ENCODE measurements around the gene RNF11. TPM values are rescaled to one million over a fixed set of nuclear protein-coding genes. Genes with fewer than 3 reads are reported as not detected.

Gene RNF11
- total RNA-seq, 1 donor from 2014 or later = 94.0 TPM

GRCh38 chr1:51289676-51290488, 53.8 kb downstream of the RNF11 start:
- TF ChIP-seq, protein P1, sequence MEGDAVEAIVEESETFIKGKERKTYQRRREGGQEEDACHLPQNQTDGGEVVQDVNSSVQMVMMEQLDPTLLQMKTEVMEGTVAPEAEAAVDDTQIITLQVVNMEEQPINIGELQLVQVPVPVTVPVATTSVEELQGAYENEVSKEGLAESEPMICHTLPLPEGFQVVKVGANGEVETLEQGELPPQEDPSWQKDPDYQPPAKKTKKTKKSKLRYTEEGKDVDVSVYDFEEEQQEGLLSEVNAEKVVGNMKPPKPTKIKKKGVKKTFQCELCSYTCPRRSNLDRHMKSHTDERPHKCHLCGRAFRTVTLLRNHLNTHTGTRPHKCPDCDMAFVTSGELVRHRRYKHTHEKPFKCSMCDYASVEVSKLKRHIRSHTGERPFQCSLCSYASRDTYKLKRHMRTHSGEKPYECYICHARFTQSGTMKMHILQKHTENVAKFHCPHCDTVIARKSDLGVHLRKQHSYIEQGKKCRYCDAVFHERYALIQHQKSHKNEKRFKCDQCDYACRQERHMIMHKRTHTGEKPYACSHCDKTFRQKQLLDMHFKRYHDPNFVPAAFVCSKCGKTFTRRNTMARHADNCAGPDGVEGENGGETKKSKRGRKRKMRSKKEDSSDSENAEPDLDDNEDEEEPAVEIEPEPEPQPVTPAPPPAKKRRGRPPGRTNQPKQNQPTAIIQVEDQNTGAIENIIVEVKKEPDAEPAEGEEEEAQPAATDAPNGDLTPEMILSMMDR (IDR thresholded peaks at IDR 0.05) = no peak
- peak; percentile 32 for DNase-seq
- H3K27ac ChIP-seq = no peak overlapping the region
- peaks cover under 1% of the 10 kb centered on the region for H3K4me1 ChIP-seq
- H3K9me3 ChIP-seq = no peaks in the 10 kb centered on the region
- H3K36me3 ChIP-seq = peaks cover 4% of the 10 kb centered on the region
- H3K4me3 ChIP-seq = no peak overlapping the region
- no peaks in the 10 kb centered on the region for H3K27me3 ChIP-seq
- ATAC-seq = no peak
- intact Hi-C loops (cut with DNase I) = no loop called here

DNA sequence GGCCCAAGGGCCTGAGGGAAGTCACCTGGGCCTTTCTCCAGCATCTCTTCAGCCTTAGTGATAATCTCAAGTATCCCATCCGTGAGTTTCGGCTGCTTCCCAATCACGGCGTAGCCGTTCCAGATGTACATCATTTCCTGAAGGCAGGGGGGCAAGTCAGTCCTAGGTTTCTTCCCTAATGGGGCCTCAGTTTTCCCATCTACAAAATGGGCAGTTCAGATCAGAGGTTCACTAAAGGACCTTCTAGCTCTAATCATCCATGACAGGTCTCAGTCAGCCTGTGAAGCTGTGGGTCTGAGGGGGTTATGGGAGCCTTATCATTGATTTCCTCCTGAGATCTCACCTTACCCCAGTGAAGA, 54.4 kb downstream of the RNF11 start:
- ATAC-seq = no peak
- Histone ChIP-seq H3K36me3 (peaks cover 4% of the 10 kb centered on the region), H3K27ac (no peak overlapping the region), H3K4me3 (no peak overlapping the region), H3K9me3 (no peaks in the 10 kb centered on the region), H3K27me3 (no peaks in the 10 kb centered on the region), H3K4me1 (no peaks in the 10 kb centered on the region)
- TF ChIP-seq, protein P1 (IDR thresholded peaks at IDR 0.05) = no peak
- DNase-seq = no peak
- intact Hi-C loops (cut with DNase I) = no loop called here

- DNase-seq (peak; percentile 41), ATAC-seq (no peak)
- TF ChIP-seq, protein P1 (IDR thresholded peaks at IDR 0.05) = no peak
- Histone ChIP-seq H3K36me3 (no peaks in the 10 kb centered on the region), H3K27me3 (no peaks in the 10 kb centered on the region), H3K9me3 (no peaks in the 10 kb centered on the region), H3K27ac (no peak overlapping the region), H3K4me1 (peaks cover 9% of the 10 kb centered on the region), H3K4me3 (no peak overlapping the region)
- intact Hi-C loops (cut with DNase I) = no loop called here
These were observed 57.9 kb downstream of the RNF11 start for GRCh38 chr1:51293898-51294515.

GRCh38 chr1:51294566-51295184, 58.6 kb downstream of the RNF11 start:
- Histone ChIP-seq H3K36me3 (no peaks in the 10 kb centered on the region), H3K4me1 (peaks cover 9% of the 10 kb centered on the region), H3K4me3 (no peak overlapping the region), H3K27ac (no peak overlapping the region), H3K27me3 (no peaks in the 10 kb centered on the region), H3K9me3 (no peaks in the 10 kb centered on the region)
- TF ChIP-seq, protein P1 (IDR thresholded peaks at IDR 0.05) = no peak
- ATAC-seq = no peak
- intact Hi-C loops (cut with DNase I) = no loop called here
- peak; percentile 40 for DNase-seq

DNA sequence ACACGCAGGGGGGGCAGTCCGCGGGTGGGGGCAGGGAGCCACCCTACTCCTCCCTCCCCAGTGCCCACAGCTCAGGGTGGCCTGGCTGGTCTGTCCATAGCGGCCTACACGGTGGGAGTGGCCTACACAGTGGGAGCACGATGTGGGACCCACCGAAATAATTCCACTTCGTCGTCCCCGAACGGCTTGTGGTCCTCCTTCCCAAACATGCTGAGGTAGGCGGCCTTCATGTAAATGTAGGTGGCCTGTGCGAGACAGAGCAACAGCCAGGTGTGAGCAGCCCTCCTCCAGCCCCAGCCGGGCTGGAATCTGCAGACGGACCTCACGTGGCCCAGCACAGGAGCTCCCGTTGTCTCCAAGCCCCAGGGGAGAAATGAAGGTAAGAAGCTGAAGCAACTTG, 59.9 kb downstream of the RNF11 start:
- peaks cover 9% of the 10 kb centered on the region for H3K4me1 ChIP-seq
- no peak overlapping the region for H3K27ac ChIP-seq
- H3K27me3 ChIP-seq = no peaks in the 10 kb centered on the region
- TF ChIP-seq, protein P1 (IDR thresholded peaks at IDR 0.05) = no peak
- no peak overlapping the region for H3K4me3 ChIP-seq
- DNase-seq = peak; percentile 52
- no peak for ATAC-seq
- intact Hi-C loops (cut with DNase I) = no loop called here
- no peaks in the 10 kb centered on the region for H3K9me3 ChIP-seq
- H3K36me3 ChIP-seq = no peaks in the 10 kb centered on the region
